MV-4-11 (cell line): Measurements from ENCODE around the gene CCN5.
"Not testable (repeated sequence)": the region's sequence is repeated elsewhere in the genome, so short reads cannot be mapped to it uniquely, and the experiment has no call there.

Experiments used
- DNase-seq: peaks from one replicate; lab custom pipeline; 2025; lab: John Stamatoyannopoulos, UW

CCN5 gene

DNA sequence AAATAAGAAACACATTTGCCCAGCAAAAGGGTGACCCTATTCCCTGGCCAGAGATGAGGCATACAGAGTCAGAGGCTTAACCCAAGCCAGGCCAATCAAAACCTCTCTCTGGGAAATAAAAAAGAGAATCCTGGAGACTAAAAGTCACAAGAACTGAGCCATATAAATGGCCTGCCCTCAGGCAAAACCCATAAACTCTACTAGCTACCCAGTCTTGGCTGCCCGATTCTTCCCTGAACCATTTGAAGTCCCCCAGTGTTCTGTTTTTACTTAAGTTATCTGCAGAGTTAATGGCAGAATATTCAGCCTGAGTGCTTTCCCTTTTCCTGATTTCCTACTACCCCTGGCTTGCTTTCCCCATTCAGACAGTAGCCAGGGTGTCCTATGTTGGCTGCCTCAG, 44.4 kb downstream of the CCN5 start:
- DNase-seq = no peak

DNA sequence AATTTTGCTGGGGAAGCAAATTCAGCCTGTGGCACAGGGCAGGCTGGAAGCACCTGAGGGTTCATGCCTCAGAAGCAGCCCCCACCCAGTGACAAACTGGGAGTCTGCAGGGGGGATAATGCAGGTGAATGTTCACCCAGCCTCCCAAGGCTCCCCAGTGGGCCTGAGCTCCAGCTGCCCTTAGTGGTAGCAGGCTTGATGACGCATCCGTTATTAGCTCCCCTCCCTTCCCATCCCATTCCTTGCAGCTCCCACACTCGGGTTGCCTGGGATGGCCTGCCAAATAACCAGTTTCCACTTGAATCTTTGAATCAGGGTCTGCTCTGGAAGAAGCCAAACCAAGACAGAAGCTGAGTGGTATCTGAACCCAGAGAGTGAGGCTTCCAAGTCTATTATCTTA, 46.3 kb downstream of the CCN5 start:
- DNase-seq = no peak

DNA sequence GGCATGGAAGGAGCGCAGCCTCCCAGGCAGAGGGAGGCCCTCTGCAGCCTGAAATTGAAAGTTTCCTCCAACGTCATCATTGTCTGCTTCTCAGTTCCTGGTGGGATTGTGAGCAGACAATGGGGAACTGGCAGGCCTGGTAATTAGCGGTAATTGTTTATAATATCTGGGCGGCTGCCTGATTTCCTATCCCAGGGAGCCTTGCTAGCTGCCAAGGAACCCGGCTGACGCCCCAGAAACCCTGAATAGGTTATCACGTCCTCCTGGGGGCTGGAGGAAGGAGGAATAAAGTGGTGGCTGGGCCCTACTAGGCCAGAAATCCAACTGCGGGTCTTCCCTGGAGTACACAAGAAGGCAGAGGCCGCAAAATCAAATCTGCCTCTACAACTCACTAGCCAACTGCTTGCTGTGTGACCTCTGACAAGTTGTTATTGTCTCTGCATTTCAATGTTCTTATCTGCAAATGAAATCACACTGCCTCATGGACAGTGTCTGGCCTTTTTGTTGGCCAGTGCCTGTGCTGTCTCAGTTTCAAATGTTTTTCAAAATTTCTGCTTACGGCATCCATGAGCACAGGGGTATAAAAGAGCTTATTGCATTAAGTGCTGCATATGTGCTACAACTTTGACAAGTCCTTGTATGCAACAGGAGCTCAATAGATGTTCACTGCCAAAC, 47.4 kb downstream of the CCN5 start:
- no peak for DNase-seq

DNA sequence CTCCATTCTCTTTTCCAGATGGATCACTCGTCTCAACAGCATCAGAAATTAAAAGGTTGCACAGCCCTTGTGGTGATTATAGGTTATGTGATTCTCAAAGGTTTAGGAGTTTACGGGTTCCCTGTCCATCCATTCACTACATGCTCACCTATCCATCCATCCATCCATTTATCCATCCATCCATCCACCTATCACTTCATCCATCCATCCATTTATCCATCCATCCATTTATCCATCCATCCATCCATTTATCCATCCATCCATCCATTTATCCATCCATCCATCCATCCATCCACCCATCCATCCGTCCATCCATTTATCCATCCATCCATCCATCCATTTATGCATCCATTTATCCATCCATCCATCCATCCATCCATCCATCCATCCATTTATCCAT, 48.6 kb downstream of the CCN5 start:
- not testable (repeated sequence) for DNase-seq

DNA sequence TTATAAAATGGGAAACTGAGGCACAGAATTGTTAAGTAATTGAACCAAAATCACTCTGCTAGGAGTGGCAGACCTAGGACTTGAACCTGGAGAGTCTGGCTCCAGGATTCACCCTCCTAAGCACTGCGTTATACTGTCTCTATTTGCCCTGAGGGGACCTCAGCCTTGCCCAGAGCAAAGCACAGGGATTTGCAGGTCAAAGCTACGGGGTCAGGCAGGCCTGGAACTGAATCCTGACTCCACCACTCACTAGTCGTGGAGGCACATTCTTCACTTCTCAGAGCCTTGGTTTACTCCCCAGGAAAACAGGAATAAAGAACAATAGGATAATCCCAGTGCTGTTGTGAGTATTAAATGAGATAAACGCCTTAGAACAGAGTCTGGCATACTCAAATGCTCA, 49.9 kb downstream of the CCN5 start:
- no peak for DNase-seq

DNA sequence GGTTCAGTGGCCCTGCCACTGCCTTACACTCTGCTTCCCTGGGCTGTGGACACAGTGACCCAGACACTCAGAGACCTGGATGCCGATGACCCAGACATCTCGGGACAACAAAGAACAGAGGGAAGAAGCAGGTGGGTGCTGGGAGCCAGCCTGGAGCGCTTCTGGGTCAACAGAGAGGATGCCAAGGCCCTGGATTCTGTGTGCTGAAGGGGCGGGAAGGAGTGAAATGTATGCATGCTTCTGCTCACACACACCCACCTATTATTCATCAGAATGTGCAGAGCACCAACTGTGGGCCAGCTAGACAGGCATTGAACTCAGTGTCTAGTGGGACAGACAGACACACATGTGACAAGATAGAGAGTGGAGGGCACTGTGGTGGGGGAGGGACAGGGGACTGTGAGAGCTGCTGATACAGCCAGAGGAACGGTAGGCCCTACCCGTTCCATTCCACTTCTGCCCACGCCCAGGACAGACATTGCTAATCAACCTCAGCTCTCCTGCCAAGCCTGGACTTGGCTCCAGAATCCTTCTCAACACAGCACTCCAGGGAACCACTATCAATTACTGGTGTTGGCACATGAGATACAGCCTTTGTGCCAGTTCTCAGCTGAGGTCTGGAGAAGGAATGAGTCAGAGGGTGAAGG, 50.7 kb downstream of the CCN5 start:
- DNase-seq = no peak

DNA sequence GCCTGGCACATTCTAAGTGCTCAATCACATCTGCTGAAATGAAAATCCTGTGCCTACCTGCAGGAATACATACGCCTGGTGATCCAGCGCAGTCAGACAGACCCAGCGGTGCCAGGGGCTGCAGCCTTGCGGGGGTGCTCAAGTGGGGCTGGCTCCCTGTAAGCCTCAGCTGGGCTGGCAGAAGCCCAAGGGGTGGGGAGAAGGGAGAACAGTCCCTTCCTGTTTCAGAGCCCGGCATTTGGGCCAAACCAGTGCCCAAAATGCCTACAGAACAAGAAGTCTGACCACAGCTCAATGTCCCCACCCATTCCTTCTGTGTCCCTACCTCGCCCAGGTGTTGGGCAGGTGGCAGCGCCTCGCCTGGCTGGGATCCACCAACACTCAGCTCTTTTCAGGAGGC, 53.1 kb downstream of the CCN5 start:
- DNase-seq = no peak

DNA sequence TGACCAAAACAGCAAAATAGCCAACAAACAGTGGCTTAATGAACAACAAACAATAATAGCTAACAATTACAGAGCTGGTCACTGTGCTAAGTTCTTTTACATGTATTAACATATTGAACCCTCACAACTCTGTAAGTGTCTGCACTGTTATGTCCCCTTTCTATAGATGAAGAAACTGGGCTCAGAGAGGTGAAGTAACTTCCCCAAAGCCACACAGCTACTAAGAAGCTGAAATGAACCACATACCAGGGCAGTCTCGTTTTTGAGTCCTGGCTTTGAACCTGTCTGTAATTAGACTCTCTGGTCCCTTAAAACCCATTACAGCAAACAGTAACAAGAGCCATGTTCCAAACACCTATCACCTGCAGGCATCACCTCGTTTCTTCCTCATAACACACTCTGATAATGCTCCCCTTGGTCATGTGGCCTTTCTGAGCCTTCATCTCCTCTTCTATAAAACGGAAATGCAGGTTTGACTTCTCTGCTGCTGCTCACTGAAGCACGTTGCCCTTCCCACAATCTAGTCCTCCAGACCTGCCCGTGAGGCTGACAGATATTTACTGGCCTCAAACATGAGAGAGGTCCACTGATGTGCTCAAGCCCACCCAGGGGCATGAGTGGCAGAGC, 53.8 kb downstream of the CCN5 start:
- no peak for DNase-seq

DNA sequence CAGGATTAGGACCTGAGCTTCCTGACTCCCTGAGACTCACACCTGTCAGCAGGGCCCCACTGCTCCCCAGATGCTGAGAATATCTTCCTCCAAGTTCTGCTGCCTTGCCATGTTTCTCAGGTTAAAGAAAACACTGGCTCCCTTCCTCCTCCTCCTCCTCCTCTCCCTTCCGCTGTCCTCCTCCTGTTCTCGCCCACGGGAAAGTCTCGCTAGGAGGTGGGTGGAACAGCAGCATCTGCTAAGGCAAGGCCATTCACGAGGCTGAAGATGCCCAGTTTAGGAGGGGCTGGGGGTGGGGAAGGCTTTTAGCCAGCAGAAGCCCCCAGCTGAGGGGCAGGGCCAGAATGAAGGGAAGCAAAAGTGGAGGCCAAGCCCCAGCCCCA, 54.3 kb downstream of the CCN5 start:
- DNase-seq = no peak

DNA sequence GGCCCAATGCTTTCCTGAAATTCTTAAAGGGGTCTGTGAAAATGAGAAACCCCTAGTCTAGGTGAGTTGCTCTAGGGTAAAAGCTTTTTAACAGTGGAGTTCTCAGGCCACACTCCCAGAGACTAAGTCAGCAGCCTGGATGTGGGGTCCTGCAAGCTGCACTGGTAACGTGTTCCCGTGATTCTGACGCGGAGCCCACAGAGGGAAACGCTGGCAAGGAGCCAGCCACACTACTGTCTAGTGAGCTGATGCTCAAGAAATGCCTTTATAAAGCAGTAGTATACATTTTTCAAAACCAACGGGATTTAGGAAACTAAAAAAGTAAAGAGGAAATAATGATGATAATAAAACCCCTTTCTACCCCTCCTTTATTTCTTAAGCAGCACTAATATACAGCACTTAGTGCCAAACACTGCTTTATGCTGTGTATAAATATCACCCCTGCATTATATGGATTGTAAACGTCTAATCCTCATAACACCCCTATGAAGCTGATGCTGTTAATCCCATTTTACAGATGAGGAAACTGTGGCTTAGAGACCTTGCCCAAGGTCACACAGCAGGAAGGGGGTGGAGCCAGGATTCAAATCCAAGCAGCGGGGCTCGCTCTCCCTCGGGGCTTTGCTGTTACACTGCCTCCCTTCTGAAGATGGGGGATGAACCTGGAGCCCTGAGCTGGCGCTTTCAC, 55.5 kb downstream of the CCN5 start:
- no peak for DNase-seq

DNA sequence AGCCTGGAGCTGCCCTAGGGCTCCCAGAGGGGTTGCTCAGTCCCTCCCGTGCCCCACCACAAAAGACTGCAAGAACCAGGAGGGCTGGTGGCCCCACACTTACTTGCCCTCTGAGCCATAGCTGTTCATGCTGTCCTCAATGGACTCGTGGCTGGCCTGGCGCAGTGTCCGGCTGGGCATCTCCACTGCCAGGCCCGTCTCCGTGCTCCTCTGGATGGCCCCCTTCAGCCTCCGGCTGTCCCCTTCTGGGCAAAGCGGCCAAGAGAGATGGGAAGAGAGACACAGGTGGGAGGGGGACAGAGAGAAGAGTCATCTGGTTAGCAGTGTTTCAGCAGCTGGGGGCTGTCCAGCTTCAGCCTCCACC, 56.0 kb downstream of the CCN5 start:
- no peak for DNase-seq

DNA sequence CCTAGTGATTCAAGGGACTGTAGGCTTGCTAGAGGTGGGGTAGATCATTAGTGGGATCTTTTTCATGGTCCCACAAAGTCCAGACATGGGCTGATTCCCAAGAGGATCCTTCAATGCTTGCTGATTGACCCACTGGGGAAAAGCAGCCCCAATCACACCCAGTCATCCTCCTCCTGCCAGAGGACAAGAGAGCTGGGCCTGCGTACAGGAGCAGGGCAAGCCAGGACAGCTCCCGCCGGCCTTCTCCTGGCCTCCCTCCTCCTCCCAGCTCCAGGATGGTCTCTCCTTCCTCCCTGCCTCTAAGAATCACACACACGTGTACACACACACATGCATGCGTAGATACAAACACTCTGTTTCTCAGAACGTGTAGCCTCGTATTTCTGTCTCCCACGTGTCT, 57.5 kb downstream of the CCN5 start:
- DNase-seq = no peak

DNA sequence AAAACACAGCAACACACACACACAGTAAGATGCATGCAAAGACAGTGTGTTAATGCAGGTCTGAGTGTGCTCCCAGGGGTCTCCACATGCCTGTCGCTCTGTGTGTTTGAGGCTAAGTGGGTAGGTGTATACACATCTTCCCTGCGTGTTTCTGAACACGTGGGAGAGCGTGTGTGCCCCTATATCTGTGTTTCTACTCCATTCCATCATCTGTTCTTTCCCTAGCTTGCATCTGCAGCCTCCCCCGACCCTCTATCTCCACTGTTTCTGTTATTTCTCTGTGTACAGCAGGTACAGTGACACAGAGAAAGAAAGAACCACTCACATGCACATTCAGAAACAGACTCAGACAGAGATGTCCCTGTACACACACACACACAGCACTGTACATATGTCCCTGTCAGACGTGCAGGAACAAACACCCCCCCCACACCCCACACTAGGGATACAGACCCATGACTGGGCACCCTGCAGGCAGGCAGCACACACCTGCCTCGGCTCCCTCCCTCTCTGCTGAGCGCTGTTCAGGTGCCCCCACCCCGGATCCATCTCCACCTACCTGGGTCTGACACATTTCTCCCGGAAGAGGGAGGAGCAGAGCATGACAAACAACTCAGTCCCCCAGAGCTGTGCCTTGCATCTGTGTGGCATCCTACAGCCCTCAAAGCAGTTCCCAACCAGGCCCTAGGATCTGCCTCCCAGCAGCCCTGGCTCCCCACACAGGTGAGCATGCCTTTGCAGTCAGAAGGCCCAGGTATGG, 58.1 kb downstream of the CCN5 start:
- no peak for DNase-seq

DNA sequence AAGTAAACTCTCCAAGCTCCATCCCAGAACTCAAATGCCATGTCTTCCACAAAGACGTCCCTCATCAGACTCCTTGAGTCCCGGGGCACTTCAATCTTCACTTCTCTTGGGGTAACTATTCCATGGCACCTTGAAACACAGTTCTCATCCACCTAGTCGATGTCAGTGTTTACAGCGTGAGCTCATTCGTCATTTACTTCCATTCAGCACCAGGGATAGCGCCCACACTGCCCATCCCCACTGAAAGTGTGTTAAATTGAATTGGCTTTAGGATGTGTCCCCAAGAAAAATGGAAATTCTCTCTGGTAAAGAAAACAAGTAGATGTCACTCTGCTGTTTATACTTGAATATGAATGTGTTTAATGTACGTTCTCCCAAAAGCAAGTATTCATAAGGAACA, 61.8 kb downstream of the CCN5 start:
- peak; percentile 32 for DNase-seq
